G401.6 (cell line): ENCODE measurements around the gene CHSY3.
A peak's percentile ranks its signal among the peaks of the same experiment; 100 is the strongest.

Source experiments
- FAIRE-seq: peaks from 2 replicates; lab custom pipeline; 2012; peaks lifted over from hg19 to GRCh38; lab: Jason Lieb, UNC

The CHSY3 gene

DNA sequence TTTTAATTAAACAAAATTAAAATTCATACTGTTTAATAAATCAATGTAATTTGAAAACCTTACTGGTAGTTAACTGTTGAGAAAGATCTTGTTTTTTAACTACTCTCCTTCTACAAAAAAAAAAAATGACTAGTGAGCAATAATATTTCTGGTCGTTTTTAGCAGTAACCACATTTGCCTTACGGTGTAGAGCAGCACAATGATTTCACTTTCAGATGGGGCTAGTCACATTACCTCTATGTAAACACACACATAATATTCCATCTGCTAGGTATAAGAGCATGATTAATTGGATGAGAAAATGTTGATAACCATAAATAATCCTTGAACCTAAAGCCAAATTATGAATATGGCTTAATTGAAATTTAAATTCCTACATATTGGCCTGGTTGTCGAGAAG is 198.1 kb downstream of the CHSY3 start:
- no peak for FAIRE-seq

DNA sequence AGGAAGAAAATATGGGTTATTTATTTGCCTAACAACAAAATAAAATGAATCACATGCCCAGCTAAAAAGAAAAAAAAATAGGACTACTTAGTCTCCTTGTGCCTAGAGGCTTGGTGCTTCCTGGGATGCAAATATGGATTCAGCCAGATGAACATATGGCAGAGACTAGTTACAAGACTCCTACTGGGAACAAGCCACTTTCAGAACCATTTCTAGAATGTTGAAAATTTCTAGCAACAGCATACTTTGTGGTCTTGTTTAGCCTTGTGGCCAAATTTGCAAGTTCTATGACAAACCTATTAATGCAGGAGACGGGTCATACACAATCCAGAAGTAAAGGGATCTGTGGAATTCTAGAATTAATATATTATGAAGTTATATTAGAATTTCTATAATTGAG is 198.7 kb downstream of the CHSY3 start:
- FAIRE-seq: no peak

DNA sequence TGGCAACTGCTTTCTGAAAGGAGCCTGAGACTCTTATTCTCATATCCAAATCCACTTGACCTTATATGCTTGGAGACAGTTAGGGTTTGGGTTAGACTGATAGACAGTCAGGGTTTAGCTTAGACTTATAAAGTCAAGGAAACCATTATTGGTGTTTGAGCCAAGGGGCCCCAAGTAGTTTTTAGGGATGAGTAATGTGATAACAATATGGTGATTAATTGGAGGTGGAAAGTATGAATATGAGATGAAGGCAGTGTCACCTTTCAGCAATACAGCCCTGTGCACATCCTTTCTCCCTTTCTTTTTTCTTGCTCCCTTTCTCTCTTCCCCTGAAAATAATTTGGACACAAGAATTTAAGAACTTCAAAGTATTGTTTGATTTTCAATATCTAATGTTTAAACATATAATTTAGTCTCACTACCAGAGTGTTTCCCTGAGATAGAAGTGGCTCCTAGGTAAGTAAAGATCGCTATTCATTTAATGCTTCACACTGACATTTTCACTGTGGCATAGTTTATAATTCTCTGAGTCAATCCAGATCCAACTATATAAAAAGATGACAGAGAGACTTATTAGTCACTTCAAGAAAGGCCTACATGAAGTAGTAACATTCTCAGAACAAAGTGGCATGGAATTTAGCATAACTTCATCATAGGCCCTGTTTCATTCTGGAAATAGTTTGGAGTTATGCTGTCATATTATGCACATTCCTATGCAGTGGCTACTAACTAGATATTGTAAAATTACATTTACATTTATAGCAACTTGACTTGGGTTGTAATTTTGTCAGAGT is 200.8 kb downstream of the CHSY3 start:
- no peak for FAIRE-seq

DNA sequence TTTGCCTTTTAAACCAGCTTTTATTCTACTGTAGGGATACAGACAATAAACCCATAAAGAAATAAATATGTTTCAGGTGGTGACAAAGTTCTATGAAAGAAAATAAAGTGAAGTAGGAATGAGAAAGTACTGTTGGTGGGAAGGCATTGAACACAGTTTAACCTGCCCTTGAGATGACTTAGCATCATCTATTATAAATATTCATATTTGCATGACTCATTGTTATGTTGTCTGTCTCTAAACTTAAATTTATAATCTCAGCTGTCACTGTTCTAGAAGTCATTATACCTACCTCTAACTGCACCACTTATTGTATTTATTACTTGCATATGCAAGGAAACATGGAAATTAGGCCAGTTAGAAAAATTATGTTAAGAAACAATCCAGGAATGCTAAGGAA is 202.2 kb downstream of the CHSY3 start:
- no peak for FAIRE-seq

DNA sequence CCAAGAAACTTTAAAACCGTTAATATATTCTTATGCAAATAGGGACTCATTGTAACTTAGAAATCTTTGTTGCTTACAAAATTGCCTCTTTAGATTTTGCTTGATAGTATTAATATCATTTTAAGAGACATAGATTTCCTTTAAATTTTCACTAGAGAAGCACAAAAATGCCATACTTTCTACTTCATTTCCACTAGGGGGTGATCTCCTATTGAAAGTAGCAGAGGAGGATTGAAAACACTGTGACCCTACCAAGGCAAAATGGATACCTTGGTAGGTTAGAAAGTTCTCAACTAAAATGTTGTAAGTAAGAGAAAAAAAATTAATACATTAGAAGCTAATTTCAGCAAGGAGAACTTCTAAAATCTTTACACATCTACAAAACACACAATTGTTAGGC is 204.9 kb downstream of the CHSY3 start:
- peak; percentile 71 for FAIRE-seq

DNA sequence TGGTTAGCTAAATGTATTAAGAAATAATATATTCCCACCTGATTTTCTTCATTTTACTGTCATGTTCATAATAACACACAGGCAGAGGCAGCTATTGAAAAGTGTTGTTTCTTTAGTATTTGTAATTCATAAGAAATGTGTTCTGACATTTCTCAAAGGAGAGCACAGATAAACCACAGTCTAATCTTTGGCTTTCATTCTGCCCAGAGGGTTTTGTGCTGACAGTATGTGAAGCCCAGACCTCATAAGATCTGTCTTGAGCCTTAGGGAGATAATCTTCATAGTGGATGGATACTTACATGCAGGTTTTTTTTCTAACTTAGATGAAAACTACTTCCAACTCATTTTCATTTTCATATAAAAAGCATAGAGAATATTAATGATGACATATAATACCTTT is 206.1 kb downstream of the CHSY3 start:
- no peak for FAIRE-seq

DNA sequence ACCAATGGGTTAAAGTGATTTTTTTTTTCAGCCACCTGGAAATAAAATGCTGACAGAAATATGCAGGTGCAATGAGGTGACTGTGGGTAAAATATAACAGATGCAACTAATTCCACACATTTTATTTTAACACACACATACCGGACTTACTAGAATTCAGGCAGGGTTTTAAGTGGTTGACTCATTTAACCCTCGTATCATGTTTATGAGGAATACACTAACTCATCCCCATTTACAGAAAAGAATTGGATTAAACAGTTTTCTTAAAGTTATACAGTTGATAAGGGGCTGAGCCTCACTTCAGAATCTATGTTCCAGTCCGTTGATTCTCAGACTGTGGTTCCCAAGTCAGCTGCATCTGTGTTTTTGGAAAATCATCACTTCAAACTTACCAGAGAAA is 207.5 kb downstream of the CHSY3 start:
- FAIRE-seq: no peak

DNA sequence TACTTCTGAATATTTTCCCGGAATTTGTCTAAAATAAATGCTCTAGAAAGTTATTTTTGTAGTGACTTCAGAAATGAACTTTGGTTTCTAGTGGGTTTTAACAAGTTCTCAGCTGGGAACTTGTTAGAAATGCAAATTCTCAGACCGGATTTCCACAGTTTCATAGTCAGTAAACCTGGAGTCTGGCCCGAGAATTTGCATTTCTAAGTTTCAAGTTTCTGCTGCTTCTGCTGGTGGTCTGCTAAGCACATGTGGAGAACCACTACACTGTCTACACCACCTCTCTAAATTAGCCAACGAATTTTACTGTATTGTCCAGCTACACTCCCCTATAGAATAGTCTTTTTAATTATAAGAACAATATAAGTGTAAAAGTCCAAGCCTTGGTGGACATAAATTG is 208.0 kb downstream of the CHSY3 start:
- FAIRE-seq: no peak

DNA sequence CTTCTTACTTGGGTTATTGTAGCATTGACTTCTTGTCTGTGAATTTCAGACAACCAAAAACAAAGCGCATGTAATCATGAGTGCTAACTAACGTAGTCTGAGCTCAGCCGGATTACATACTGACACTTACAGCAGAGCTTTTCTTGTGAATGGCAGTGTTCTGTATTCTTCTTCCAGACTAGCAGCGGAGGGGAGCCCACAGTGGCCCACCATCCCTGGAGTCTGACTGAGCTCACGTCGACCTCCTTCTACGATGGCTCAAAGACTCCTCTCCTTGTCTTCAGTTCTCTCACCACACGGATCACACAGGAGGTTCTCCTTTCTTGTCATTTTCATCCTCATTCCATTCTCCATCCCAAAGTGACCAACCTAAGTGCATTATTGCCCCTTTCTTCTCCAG is 211.4 kb downstream of the CHSY3 start:
- no peak for FAIRE-seq

DNA sequence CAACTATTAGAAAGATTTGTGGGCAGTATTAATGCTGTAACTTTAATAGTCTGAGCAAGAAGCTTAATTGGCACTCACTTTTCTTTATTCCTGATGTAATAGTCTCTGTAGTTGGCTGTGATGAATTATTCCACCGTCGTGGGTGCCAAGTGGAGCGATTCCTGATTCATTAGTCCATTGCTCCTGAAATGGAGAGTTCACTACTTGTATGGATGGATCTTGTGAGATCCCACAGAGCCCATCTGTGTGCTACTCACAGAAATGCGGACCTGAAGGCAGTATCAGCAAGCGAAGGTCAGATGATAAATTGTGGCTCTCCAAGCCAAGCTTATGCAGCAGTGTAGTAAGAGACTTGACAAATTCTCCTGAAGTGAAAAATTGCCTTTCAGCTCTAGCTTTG is 212.2 kb downstream of the CHSY3 start:
- FAIRE-seq: no peak

DNA sequence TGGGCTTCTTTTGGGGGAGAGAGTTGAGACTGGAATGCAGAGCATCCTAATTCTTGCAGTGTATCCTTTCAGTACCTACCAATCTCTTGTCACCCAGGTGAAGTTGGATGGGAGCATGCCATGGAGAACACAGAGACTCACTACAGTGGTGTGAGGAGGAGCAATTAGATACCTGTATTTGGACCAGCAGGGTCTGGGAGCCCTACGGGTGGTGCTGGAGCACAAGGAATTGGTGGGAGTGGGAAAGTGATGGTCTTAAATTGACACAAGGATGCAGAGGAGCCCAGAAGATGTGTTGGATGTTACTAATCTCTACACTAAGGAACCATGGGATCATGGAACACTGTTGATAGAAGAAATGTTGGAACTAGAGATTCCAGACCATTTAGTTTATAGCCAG is 212.7 kb downstream of the CHSY3 start:
- no peak for FAIRE-seq

DNA sequence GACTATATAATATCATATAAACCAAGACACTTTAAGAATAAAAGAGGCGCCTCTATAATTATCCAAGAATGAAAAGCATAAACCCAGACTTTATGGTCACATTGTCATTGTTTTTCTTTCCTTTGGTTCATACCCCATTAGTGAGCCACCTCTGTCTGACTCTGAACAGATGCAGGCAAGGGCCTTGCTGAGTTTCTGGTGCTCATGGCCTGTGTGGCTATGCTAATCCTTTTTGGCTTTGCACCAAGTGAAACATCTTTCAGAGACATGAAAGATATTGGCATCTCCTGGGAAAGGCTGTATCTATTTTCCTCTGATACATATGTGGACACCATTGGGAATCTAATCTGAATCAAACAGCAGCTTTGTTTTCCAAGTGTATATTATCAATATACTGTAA is 222.5 kb downstream of the CHSY3 start:
- FAIRE-seq: no peak

DNA sequence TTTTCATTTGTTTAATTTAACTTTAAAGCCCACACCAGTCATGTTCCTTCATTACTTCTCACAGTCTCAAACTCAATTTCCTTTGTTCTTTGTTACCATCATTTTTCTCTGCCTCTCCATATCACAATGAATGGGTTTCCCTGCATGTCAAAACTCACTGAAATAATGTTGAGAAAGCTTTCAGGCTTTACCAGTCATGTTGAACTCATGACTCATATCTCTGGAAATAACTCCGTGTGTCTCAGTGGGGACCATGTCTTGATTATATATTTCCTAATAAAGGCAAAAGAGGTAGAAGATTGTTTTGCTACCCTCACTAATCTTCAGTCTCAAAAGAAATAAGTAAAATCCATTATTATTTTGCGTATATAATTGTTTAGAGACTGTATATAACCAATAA is 231.2 kb downstream of the CHSY3 start:
- FAIRE-seq: no peak

DNA sequence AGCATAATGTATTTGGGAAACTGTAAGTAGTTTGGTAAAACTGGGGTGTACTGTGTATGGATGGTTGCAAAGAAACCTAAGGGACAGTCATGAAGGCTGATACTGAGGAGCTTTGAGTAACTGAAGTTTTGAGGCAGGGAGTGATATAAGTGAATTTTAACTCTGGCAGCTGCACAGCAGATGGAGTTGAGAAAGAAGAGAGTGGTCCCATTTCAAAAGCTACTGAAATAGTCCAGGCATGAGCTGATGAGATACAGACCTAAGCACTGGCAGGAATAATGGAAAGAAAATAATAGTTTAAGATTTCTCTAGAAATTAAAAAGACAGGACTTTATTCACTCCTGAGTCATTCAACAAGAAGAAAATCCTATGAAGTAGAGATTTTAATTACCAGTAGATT is 232.0 kb downstream of the CHSY3 start:
- FAIRE-seq: no peak

DNA sequence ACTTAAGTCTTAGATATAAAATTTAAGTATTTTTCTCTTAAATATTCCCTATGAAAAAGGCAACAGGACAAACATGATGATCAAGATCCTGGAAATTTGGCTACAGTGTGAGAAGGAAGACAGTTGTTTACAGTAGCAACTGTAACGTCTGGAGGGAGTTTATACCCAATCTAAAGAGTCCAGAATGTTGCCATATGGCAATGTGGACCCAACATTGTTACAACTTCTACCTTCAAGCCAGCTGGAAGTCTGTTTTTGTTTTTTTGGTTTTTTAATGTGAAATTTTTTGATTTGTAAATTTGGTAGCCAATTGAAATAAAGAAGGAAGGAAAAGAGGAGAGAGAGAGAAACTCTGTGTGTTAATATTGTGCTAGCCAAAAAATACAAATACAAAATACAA is 233.4 kb downstream of the CHSY3 start:
- no peak for FAIRE-seq

DNA sequence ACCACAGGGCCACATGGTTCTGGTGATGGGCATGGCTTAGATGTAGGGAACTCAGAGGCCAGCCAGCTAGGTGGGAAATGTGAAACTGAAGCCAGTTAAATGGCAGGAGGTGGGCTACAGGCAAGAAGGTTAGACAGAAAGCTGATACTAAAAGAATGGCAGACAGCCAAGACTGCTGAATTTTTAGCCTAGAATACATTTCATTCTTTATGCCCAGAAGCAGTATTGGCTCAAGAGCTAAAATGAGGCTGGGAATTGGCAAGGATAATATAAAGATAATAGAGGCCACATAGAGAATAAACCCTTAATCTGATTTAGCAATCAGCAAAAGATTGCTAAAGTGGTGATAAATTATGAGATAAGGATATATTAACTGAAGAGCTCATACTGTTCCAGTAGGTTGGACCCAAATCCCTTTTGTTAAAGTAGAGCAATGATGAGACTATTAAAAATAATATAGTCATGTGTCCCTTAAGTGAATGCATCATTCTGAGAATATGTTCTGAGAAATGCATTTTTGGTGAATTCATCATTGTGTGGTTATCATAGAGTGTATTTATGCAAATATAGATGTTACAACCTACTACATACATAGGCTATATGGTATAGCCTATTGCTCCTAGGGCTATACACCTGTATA is 234.3 kb downstream of the CHSY3 start:
- FAIRE-seq: no peak

DNA sequence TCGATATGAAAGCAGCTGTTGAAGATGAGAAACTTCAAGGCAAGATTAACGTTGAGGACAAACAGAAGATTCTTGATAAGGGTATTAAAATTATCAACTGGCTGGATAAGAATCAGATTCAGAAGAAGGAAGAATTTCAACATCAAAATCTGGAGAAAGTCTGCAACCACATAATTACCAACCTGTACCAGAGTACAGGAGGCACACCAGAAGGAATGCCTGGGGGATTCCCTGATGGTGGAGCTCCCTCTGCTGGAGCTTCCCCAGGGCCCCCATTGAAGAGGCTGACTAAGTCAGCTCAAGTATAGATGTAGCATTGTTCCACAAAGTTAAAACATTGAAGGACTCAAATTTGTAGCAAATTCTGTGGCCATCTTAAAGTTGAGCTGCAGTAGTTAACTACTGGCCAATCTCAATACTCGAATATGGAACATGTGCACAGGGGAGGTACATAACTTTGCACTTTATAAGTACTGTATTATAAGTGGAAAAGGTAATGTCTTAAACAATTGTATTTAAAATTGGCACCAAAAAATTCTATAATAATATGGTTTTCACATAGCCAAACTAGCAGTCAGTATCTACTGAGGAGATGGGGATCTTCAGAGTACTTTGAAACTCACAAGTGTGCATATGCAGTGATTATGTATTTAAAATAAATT is 237.5 kb downstream of the CHSY3 start:
- no peak for FAIRE-seq

DNA sequence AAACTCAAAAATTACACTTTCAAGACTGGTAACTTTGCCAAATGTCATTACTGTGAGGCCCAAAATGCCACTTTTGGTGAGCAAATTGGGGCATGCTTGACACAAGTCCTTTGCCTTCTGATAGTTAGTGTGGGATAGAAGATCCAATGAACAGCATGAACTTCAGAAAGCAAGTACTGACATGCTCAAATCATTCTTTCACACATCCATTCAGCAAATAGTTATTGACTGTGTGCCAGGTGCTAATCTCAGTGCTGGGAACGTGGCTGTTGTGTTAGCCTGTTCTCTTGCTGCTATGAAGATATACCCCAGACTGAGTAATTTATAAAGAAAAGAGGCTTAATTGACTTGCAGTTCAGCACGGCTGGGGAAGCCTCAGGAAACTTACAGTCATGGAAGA is 247.0 kb downstream of the CHSY3 start:
- FAIRE-seq: no peak

DNA sequence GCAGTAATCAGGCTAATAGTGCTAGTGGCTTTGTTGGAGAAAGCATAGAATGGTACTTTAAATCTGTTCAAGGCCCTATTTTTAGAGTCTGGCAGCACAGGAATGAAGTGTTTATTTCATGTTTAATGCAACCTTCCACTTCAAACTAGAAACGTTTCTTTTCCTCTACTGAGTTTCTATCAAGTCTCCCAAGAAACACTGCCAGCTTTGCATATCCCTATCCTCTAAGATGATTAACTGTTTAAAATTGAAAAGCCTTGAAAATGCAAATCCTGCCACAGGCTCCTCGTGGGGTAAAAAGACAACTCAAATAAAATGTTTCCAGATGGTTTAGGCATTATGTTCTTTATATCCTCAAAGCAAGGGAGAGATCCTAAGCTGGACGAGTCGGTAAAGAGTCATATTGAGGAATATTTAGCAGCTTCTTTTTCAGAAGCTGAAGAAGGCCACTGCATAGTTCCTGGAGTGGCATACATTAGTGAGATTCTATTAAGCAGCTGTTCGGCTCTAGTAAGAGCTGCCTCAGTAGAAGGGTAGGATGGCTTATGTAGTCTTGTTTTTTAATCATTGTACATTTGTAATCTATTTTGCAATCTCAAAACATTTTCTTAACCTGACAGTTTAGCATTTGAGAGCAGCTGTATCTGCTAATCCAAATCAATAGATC is 251.2 kb downstream of the CHSY3 start:
- no peak for FAIRE-seq

DNA sequence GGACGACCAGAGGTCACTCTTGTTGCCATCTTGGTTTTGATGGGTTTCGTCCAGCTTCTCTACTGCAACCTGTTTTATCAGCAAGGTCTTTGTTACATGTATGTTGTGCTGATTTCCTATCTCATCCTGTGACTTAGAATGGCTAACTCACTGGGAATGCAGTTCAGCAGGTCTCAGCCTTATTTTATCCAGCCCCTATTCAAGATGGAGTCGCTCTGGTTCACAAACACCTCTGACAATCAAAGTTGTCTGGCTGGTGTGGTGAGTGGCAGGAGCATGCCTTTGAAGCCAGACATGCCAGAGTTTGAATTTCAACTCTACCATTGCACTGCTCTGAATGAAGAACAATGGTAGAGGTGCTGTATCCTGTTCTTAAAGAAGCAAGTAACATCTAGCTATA is 253.8 kb downstream of the CHSY3 start:
- no peak for FAIRE-seq

DNA sequence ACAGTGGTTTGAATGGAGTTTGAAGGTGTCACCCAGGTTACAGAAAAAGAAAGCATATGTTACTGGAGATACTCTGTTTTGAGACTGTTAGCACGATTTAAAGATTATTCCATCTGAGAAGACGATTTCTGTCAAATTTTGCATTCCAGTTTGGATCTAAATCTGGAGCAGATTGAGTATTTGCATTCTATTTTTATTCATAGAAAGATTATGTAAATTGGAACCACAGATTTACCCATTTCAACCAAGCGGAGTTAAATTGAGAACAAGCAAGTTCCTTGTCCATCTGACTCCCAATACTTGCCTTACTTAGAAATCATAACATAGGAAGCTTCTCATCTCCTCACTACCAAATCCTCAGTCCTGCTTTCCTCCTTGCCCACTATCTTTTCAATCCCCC is 255.7 kb downstream of the CHSY3 start:
- FAIRE-seq: no peak

DNA sequence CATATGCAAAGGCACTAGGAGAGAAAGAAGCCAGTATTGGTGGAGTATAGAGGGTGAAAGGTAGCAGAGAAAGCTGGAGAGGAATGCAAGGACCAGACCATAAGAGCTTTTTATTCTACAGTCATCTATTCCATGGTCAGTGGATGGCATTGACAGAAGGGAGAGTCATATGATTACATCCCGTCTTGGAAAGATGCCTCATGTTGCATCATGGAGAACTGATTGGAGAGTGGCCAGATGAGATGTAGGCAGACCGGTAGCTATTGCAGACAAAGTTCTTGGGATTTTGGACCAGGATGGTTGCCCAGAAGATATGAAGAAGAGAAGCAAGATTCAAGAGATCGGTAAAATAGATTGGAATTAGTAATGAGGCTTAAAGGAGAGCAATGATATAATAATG is 260.7 kb downstream of the CHSY3 start:
- no peak for FAIRE-seq

DNA sequence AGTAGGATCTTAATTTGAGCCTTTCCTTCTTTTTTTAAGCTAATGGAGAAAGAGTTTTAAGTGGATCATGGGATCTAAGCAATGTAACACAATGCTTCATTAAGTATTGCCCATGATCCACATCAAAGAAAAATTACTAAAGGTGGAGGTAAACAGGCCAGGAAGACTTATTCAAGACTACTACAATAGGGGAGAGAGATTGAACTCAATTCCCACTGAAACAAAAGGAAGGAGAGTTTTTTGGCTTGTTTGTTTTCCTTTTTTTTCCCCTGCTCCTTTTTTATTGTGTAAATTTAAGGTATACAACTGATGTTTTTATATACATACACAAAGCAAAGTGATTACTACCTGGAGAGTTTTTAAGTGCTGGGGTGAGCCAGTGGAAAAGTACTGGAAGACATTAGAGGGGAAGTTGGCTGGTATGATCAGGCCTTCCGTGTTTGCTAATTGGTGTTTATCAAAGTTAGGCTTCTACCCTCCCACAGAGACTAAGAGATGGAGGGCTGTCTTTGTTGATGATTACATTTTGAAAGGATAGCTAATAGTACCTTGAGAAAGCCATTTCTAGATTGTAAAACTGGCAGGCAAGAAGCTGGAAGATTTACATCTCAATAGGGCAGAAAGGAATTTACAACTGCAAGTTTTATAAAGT is 262.7 kb downstream of the CHSY3 start:
- FAIRE-seq: no peak
